ENCODE measurements around the gene OR52I2.

DNA sequence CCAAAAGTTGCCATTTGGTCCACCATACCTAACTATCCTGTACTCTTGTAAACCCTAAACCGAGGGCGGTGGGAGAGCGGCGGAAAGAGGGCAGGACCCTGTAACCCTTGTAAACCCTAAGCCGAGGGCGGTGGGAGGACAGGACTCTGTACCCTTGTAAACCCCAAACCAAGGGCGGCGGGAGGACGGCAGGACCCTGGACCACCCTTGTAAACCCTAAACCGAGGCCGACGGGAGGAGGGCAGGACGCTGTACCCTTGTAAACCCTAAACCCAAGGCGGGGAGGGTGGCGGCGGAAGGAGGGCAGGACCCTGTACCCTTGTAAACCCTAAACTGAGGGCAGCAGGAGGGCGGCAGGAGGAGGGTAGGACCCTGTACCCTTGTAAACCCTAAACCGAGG, 12.5 kb upstream of the OR52I2 start:
- TF ChIP-seq, protein P1, sequence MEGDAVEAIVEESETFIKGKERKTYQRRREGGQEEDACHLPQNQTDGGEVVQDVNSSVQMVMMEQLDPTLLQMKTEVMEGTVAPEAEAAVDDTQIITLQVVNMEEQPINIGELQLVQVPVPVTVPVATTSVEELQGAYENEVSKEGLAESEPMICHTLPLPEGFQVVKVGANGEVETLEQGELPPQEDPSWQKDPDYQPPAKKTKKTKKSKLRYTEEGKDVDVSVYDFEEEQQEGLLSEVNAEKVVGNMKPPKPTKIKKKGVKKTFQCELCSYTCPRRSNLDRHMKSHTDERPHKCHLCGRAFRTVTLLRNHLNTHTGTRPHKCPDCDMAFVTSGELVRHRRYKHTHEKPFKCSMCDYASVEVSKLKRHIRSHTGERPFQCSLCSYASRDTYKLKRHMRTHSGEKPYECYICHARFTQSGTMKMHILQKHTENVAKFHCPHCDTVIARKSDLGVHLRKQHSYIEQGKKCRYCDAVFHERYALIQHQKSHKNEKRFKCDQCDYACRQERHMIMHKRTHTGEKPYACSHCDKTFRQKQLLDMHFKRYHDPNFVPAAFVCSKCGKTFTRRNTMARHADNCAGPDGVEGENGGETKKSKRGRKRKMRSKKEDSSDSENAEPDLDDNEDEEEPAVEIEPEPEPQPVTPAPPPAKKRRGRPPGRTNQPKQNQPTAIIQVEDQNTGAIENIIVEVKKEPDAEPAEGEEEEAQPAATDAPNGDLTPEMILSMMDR (IDR thresholded peaks at IDR 0.05 in 4 of 5, conservative IDR thresholded peaks at IDR 0.05 in 1 of 5): no peak
- no peak for TF ChIP-seq POLR2A (IDR thresholded peaks at IDR 0.05)
